Activated CD4-positive, alpha-beta T cell treated with anti-CD3 and anti-CD28 coated beads, Interleukin-2, amount 10 ng/mL, durations not matched to agents 7 days and 5 days (primary cell): ENCODE measurements around the gene SPACA9. TPM values are rescaled to one million over a fixed set of nuclear protein-coding genes. Genes with fewer than 3 reads are reported as not detected.

Source experiments
- CTCF ChIA-PET: fragments of 350-600 bp; sonication (Branson Sonifier 250); formaldehyde crosslinking; loops from one replicate; lab custom pipeline; 2021; ENCODE audit warnings: antibody characterized with exemption; lab: Charles Lee
- POLR2A ChIA-PET: fragments of 350-600 bp; sonication (Branson Sonifier 250); formaldehyde crosslinking; loops from one replicate; lab custom pipeline; 2021; ENCODE audit warnings: antibody characterized with exemption; lab: Charles Lee
- DNase-seq: peaks from one replicate; pipeline ENCODE4 v3.0.0-alpha.2; 2020
- H3K27ac Mint-ChIP-seq: one replicate; pipeline ENCODE4 v1.8.0; 2021; ENCODE audit warnings: mild to moderate bottlenecking, moderate library complexity, mixed read lengths
- H3K27me3 Mint-ChIP-seq: one replicate; pipeline ENCODE4 v1.8.0; 2021; ENCODE audit warnings: mixed read lengths
- H3K36me3 Mint-ChIP-seq: one replicate; pipeline ENCODE4 v1.8.0; 2021; ENCODE audit warnings: low read depth, mixed read lengths
- H3K4me1 Mint-ChIP-seq: one replicate; pipeline ENCODE4 v1.8.0; 2021; ENCODE audit warnings: mixed read lengths
- H3K4me3 Mint-ChIP-seq: one replicate; pipeline ENCODE4 v1.8.0; 2021; ENCODE audit warnings: mild to moderate bottlenecking, moderate library complexity, mixed read lengths
- H3K9me3 Mint-ChIP-seq: one replicate; pipeline ENCODE4 v1.8.0; 2021; ENCODE audit warnings: mixed read lengths
- total RNA-seq, 2 experiments: library from RNA; stranded (reverse); gene quantifications; one replicate each; pipeline ENCODE4 v1.2.3, GENCODE V29; 2021

The SPACA9 gene
- total RNA-seq, 2 experiments from 2014 or later = 3.0 to 3.5 TPM

GRCh38 chr9:132937463-132937901 is 58.8 kb downstream of the SPACA9 start:
- Mint-ChIP-seq H3K9me3 (no peaks in the 10 kb centered on the region), H3K4me3 (no peak overlapping the region), H3K27ac (no peak overlapping the region), H3K27me3 (no peaks in the 10 kb centered on the region), H3K4me1 (peaks cover 7% of the 10 kb centered on the region), H3K36me3 (peaks cover 2% of the 10 kb centered on the region)
- POLR2A ChIA-PET = no interaction called here
- DNase-seq = no peak
- CTCF ChIA-PET = no interaction called here

- H3K4me3 Mint-ChIP-seq = no peak overlapping the region
- no peaks in the 10 kb centered on the region for H3K36me3 Mint-ChIP-seq
- POLR2A ChIA-PET = no interaction called here
- no peak overlapping the region for H3K27ac Mint-ChIP-seq
- H3K27me3 Mint-ChIP-seq = no peaks in the 10 kb centered on the region
- CTCF ChIA-PET = interaction anchor here (0.6 kb wide), 1 partner anchor 1207 kb away, joined by 3 read pairs; no protein-coding TSS in a partner anchor
- no peak for DNase-seq
- no peaks in the 10 kb centered on the region for H3K9me3 Mint-ChIP-seq
- H3K4me1 Mint-ChIP-seq = peaks cover 20% of the 10 kb centered on the region
These were observed 60.5 kb downstream of the SPACA9 start for GRCh38 chr9:132939169-132939568.

Other genes with a start within 250 kb of the SPACA9 start
- gene DDX31, start 208.9 kb upstream of the SPACA9 start, total RNA-seq = 10 to 100 TPM; 12.4 to 13.2 TPM
- 10 to 100 TPM; 12.7 to 13.5 TPM for gene GTF3C4, start 208.4 kb upstream of the SPACA9 start, total RNA-seq
- gene AK8, start 614 bp upstream of the SPACA9 start, total RNA-seq = not detected
- 10 to 100 TPM; 36.8 to 37.6 TPM for gene TSC1, start 65.7 kb downstream of the SPACA9 start, total RNA-seq
- not detected for gene GFI1B, start 99.8 kb downstream of the SPACA9 start, total RNA-seq
- 10 to 100 TPM; 75.1 to 87.9 TPM for gene GTF3C5, start 152.1 kb downstream of the SPACA9 start, total RNA-seq
- gene CEL, start 183.1 kb downstream of the SPACA9 start, total RNA-seq = 1 to 10 TPM; 2.8 to 3.5 TPM
- gene RALGDS, start 242.3 kb downstream of the SPACA9 start, total RNA-seq = 10 to 100 TPM; 79.1 to 92.3 TPM